Activated CD4-positive, alpha-beta T cell treated with anti-CD3 and anti-CD28 coated beads, Interleukin-2, amount 50 U/mL, for 4 hours (primary cell): ENCODE measurements around the gene ITPRIPL2.

Experiments
- DNase-seq, 2 experiments: peaks; one replicate each; pipeline ENCODE4 v3.0.0-alpha.2; 2020

The ITPRIPL2 gene

GRCh38 chr16:19145010-19145409 is 31.2 kb downstream of the ITPRIPL2 start:
- no peak for DNase-seq

GRCh38 chr16:19147126-19147525 is 33.4 kb downstream of the ITPRIPL2 start:
- no peak for DNase-seq

- DNase-seq, result no peak
Observed at GRCh38 chr16:19147627-19148026, 33.9 kb downstream of the ITPRIPL2 start.

GRCh38 chr16:19148189-19148588 is 34.4 kb downstream of the ITPRIPL2 start:
- no peak for DNase-seq

- no peak for DNase-seq
Observed at GRCh38 chr16:19151310-19151709, 37.5 kb downstream of the ITPRIPL2 start.

- DNase-seq, result no peak
Observed at GRCh38 chr16:19152042-19152441, 38.3 kb downstream of the ITPRIPL2 start.

- no peak for DNase-seq
Observed at GRCh38 chr16:19153876-19154275, 40.1 kb downstream of the ITPRIPL2 start.

- DNase-seq, result no peak
Observed at GRCh38 chr16:19162085-19162484, 48.3 kb downstream of the ITPRIPL2 start.

- DNase-seq, result no peak
Observed at GRCh38 chr16:19163215-19163614, 49.5 kb downstream of the ITPRIPL2 start.

GRCh38 chr16:19164285-19164684 is 50.5 kb downstream of the ITPRIPL2 start:
- no peak for DNase-seq

GRCh38 chr16:19165101-19165500 is 51.3 kb downstream of the ITPRIPL2 start:
- DNase-seq, result no peak

- no peak for DNase-seq
Observed at GRCh38 chr16:19166500-19166899, 52.7 kb downstream of the ITPRIPL2 start.

- DNase-seq, result no peak
Observed at GRCh38 chr16:19167710-19168370, 54.1 kb downstream of the ITPRIPL2 start, which contains the start of gene SYT17. Gene SYT17 (plus strand): TSS chr16:19168240. CDS start chr16:19168647, 407 bp downstream.

- no peak for DNase-seq
Observed at GRCh38 chr16:19168371-19169081, 54.8 kb downstream of the ITPRIPL2 start.

- DNase-seq, result no peak
Observed at GRCh38 chr16:19169082-19169639, 55.4 kb downstream of the ITPRIPL2 start.

- no peak for DNase-seq
Observed at GRCh38 chr16:19170043-19170655, 56.4 kb downstream of the ITPRIPL2 start.
